Calu3 (cell line): ENCODE data around the gene ZNF280C. TPM values are rescaled to one million over a fixed set of nuclear protein-coding genes. Genes with fewer than 3 reads are reported as not detected.

Experiments
- BruUV-seq: library from RNA; stranded (reverse); fragments of 400-500 nt; replicated peaks from 2 replicates; lab custom pipeline; 2021; lab: Mats Ljungman, UMichigan
- CTCF ChIA-PET: fragments of 300-600 bp; sonication (Branson Sonifier 250); formaldehyde crosslinking; loops from one replicate; lab custom pipeline; 2022; ENCODE audit warnings: antibody characterized with exemption; lab: Charles Lee
- DNase-seq: peaks from one replicate; pipeline ENCODE4 v3.0.0; 2022
- H3K27ac Mint-ChIP-seq: one replicate; pipeline ENCODE4 v1.8.0; 2022; ENCODE audit warnings: mixed read lengths; ENCODE audit not compliant: unreplicated experiment
- H3K27me3 Mint-ChIP-seq: one replicate; pipeline ENCODE4 v1.8.0; 2022; ENCODE audit warnings: mixed read lengths; ENCODE audit not compliant: unreplicated experiment
- H3K36me3 Mint-ChIP-seq: one replicate; pipeline ENCODE4 v1.8.0; 2022; ENCODE audit warnings: mild to moderate bottlenecking, moderate library complexity, mixed read lengths; ENCODE audit not compliant: insufficient read depth, unreplicated experiment
- H3K4me1 Mint-ChIP-seq: one replicate; pipeline ENCODE4 v1.8.0; 2022; ENCODE audit warnings: mild to moderate bottlenecking, low read depth, mixed read lengths; ENCODE audit not compliant: unreplicated experiment
- H3K4me3 Mint-ChIP-seq: one replicate; pipeline ENCODE4 v1.8.0; 2022; ENCODE audit warnings: mild to moderate bottlenecking, low read depth, moderate library complexity, mixed read lengths; ENCODE audit not compliant: unreplicated experiment
- H3K9me3 Mint-ChIP-seq: one replicate; pipeline ENCODE4 v1.8.0; 2022; ENCODE audit warnings: low read depth, mixed read lengths; ENCODE audit not compliant: unreplicated experiment
- CTCF ChIP-seq: fragments of 200-600 bp; IDR thresholded peaks from one replicate; pipeline ENCODE4 v1.8.0; 2022; ENCODE audit warnings: antibody characterized with exemption; ENCODE audit not compliant: unreplicated experiment
- intact Hi-C: fragments of 100-400 bp; cut with micrococcal nuclease; formaldehyde crosslinking; loops from one replicate; pipeline ENCODE4 v1.10.0; 2022; ENCODE audit not compliant: unreplicated experiment
- total RNA-seq: library from RNA; stranded (reverse); gene quantifications from 2 replicates; pipeline ENCODE4 v1.2.3, GENCODE V29; 2022

ZNF280C gene
- total RNA-seq, 1 experiment from 2014 or later = 8.8 TPM

DNA sequence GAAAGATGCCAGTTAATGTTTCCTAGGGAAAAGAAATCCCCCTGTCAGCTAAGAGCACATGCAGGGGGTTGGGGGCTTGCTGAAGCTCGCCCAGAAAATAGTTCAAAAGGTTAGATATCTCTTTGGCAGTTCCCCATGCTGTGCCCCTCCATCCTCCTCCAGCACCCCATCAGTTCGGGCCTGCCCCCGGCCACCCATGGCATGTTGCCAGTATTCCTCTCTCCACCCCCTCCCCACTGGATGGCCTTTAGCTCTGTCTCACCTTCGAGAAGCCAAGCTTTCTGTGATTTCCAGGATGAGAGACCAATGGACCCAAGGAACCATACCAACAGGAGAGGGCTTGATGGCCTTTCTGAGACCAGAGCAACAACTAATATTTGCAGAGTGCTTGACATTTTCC, 91.8 kb downstream of the ZNF280C start:
- intact Hi-C loops = no loop called here
- Mint-ChIP-seq H3K9me3 (no peaks in the 10 kb centered on the region), H3K36me3 (no peaks in the 10 kb centered on the region), H3K27ac (no peak overlapping the region), H3K4me3 (no peak overlapping the region), H3K4me1 (no peaks in the 10 kb centered on the region), H3K27me3 (peaks cover 58% of the 10 kb centered on the region)
- BruUV-seq = no TSS peak
- DNase-seq = no peak
- no peak for TF ChIP-seq CTCF
- CTCF ChIA-PET = no interaction called here

DNA sequence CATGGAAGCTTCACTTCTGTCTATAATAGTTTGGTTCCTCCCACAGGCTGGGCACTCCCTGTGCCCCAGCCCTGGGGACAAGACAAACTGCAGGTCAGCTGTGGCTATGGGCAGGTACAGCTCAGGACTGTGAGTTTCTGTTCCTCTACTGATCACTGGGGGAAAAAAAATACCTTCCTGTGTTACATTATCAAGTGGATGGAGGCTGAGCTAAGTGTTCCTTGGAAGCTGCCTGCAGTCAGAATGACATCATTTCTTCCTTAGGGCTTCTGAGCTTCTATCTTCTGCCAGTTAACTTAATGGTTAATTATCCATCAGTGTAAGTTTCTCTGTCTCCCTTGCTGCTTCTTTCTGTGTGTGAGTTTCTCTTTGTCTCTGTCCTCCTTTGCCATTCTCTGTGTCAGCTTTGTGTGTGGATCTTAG, 92.3 kb downstream of the ZNF280C start:
- intact Hi-C loops = no loop called here
- Mint-ChIP-seq H3K27ac (no peak overlapping the region), H3K27me3 (peaks cover 59% of the 10 kb centered on the region), H3K4me3 (no peak overlapping the region), H3K36me3 (peaks cover 4% of the 10 kb centered on the region), H3K4me1 (no peaks in the 10 kb centered on the region), H3K9me3 (no peaks in the 10 kb centered on the region)
- DNase-seq = no peak
- TF ChIP-seq CTCF = no peak
- CTCF ChIA-PET = no interaction called here
- no TSS peak for BruUV-seq

GRCh38 chrX:130174937-130175336, 93.8 kb downstream of the ZNF280C start:
- H3K4me3 Mint-ChIP-seq = no peak overlapping the region
- CTCF ChIA-PET = no interaction called here
- DNase-seq = no peak
- intact Hi-C loops = no loop called here
- BruUV-seq = no TSS peak
- peaks cover 7% of the 10 kb centered on the region for H3K4me1 Mint-ChIP-seq
- H3K27me3 Mint-ChIP-seq = peaks cover 65% of the 10 kb centered on the region
- H3K27ac Mint-ChIP-seq = no peak overlapping the region
- peaks cover 11% of the 10 kb centered on the region for H3K36me3 Mint-ChIP-seq
- no peaks in the 10 kb centered on the region for H3K9me3 Mint-ChIP-seq
- TF ChIP-seq CTCF = no peak

DNA sequence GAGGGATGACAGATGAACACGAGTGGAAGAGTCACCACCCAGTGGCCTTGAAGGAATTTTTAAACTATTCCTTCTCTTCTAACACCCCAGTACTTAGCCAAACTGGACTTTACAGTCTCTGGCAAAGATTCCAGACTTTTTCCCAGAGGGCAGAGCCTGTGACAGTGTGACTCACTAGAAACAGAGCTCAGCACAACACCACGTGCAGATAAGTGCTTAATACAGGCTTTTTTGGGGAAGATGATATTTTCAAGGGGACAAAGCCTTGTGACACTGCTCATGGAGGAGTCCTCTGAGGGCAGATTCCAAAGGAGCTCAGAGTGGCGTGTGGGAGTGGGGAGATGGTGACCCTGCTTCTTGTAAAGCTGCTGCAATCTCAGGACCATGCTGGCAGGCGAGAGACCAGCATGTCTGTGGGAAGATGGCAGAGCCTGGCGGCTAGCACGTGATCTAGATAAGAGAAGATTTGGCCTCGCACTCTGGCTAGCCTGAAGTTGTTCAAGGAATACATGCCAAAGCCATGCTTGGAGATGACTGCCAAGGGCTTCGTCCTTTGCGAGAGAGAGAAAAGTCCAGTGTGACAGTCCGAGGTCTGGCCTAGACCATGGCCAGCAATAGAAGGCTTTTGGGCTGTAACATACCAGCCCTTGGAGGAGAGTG, 94.5 kb downstream of the ZNF280C start:
- H3K27ac Mint-ChIP-seq = no peak overlapping the region
- no TSS peak for BruUV-seq
- intact Hi-C loops = no loop called here

More for the DNA sequence above, 94.5 kb downstream of the ZNF280C start:
- no peaks in the 10 kb centered on the region for H3K9me3 Mint-ChIP-seq
- DNase-seq = no peak
- peaks cover 57% of the 10 kb centered on the region for H3K27me3 Mint-ChIP-seq
- no peak for TF ChIP-seq CTCF
- no peak overlapping the region for H3K4me3 Mint-ChIP-seq
- peaks cover 11% of the 10 kb centered on the region for H3K36me3 Mint-ChIP-seq
- H3K4me1 Mint-ChIP-seq = peaks cover 7% of the 10 kb centered on the region
- CTCF ChIA-PET = no interaction called here
